K562 (cell line): Measurements from ENCODE around the gene EFNA2.

Source experiments
- BACH1 ChIP-seq: fragments of 200-800 bp; sonication (Bioruptor generic); IDR thresholded peaks from 2 replicates; pipeline ENCODE4 v1.6.1; 2016; ENCODE audit warnings: missing genetic modification characterization, missing compliant biosample characterization
- CHD2 ChIP-seq: IDR thresholded peaks from 2 replicates; pipeline ENCODE4 v1.6.1; 2011; ENCODE audit warnings: low read depth, low read length
- POLR2AphosphoS5 ChIP-seq: IDR thresholded peaks from 2 replicates; pipeline ENCODE4 v1.6.1; 2011; ENCODE audit warnings: mild to moderate bottlenecking, low read depth, low read length, moderate library complexity; ENCODE audit not compliant: control insufficient read depth, insufficient read depth
- SREBF1 ChIP-seq: fragments of 150-350 bp; IDR thresholded peaks from 2 replicates; pipeline ENCODE4 v1.6.1; 2014; ENCODE audit warnings: antibody characterized with exemption, low read depth, low read length, borderline replicate concordance
- TARDBP ChIP-seq: fragments of 450-650 bp; IDR thresholded peaks from 2 replicates; pipeline ENCODE4 v1.6.1; 2016
- TCF7 ChIP-seq: sonication (generic); IDR thresholded peaks from 2 replicates; pipeline ENCODE4 v1.6.1; 2016; ENCODE audit warnings: antibody characterized with exemption, borderline replicate concordance
- TCF7L2 ChIP-seq: fragments of 150-350 bp; IDR thresholded peaks from 2 replicates; pipeline ENCODE4 v1.6.1; 2016; ENCODE audit warnings: low read depth, mild to moderate bottlenecking, low read length, moderate library complexity
- YBX1 ChIP-seq: fragments of 450-650 bp; IDR thresholded peaks from 2 replicates; pipeline ENCODE4 v1.7.1; 2016; ENCODE audit warnings: mild to moderate bottlenecking
- ZNF146 ChIP-seq: IDR thresholded peaks from one replicate; pipeline ENCODE4 v1.6.1; 2018; ENCODE audit warnings: missing compliant biosample characterization; ENCODE audit not compliant: unreplicated experiment
- TF ChIP-seq, protein P1 (sequence below): sonication (generic); formaldehyde crosslinking; IDR thresholded peaks from 2 replicates; pipeline ENCODE4 v1.8.0; 2023; ENCODE audit warnings: mild to moderate bottlenecking, missing genetic modification reagents

DNA sequence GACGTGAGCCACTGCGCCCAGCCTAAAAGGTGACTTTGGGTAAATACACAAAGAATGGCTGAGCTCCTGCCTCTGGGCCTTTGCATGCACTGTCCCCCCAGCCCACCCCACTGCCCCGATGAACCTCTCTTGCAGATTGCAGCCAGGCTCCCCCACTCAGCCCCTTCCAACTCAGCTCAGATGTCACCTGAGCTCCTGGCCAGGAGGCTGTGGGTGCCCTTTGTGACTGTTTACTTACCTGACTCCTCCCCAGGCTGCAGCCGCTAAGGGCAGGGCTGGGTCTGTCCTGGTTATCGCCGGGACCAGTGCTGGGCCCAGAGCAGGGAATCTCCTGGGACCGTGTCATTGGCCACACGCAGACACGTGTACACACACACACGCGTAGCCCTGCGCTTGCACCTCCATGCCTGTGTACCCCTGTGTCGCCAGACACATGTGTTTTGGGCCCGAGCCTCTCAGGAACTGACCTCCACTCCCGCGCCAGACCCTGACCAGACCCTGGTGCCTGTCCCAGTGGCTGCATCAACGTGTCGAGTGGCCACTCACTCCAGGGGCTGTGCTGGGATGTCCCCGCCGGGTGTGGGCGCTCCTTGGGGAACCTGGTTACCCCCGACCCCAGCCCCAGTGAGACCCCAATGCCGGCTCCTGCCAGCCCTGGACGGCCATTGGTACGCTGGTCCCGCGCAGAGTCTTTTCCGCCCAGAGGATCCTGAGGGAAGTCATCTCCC is 18.7 kb downstream of the EFNA2 start:
- TF ChIP-seq BACH1 (tag) (no peak), TARDBP (no peak), CHD2 (no peak), YBX1 (no peak), POLR2AphosphoS5 (no peak), SREBF1 (no peak), TCF7 (no peak), ZNF146 (CRISPR knock-in tag) (no peak), TCF7L2 (no peak)
- TF ChIP-seq, protein P1, sequence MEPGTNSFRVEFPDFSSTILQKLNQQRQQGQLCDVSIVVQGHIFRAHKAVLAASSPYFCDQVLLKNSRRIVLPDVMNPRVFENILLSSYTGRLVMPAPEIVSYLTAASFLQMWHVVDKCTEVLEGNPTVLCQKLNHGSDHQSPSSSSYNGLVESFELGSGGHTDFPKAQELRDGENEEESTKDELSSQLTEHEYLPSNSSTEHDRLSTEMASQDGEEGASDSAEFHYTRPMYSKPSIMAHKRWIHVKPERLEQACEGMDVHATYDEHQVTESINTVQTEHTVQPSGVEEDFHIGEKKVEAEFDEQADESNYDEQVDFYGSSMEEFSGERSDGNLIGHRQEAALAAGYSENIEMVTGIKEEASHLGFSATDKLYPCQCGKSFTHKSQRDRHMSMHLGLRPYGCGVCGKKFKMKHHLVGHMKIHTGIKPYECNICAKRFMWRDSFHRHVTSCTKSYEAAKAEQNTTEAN (CRISPR knock-in tag) = no peak
